Femur (tissue), 1 donor: Measurements from ENCODE around the gene ENTHD1.

ENCODE experiments used
- DNase-seq: peaks from one replicate; pipeline ENCODE4 v3.0.0-alpha.2; 2017

ENTHD1 gene

GRCh38 chr22:39728236-39728860 lies 165.2 kb downstream of the ENTHD1 start:
- DNase-seq: no peak

- DNase-seq: no peak
Observed at GRCh38 chr22:39727541-39727940, 166.0 kb downstream of the ENTHD1 start.

- DNase-seq: no peak
Observed at GRCh38 chr22:39725351-39726035, 168.1 kb downstream of the ENTHD1 start.

- DNase-seq: no peak
Observed at GRCh38 chr22:39724857-39725256, 168.7 kb downstream of the ENTHD1 start.

DNA sequence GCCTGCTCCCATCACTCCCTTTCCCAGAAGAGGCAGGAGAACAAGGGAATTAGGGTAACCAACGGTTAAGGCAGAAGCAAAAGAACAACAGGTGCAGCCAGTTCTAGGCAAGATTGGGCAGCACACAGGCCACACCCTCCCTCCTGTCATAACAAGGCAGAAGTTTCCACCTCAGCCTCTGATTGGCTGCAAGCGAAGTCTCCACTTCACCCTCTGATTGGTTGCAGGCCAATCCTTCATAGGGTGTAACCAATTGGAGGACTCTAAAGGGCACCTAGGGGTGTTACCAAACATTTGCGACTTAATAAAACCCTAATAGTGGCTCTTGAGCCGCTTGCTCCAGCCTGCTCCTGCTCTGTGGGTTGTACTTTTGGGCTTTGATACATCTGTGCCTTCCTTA lies 169.2 kb downstream of the ENTHD1 start:
- DNase-seq: no peak

GRCh38 chr22:39723899-39724351 lies 169.6 kb downstream of the ENTHD1 start:
- DNase-seq: no peak

DNA sequence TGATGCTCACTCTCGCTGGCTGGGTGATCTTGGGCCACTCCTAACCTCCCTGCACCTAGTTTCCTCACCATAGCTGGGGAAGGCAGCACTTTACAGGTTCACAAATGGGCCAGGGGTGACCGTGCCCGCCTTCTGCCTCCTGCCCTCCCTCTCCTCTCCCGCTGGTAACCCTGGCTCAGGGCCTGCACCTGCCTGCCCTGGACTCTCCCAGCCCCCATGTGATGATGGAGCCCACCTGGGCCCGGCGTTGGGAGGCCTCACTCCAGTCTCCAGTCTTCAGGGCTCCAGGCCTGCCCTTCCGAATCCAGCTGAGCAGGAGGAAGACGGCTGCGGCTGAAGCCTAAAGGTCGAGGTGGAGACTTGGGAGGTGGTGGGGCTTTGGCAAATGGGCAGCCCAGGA lies 170.1 kb downstream of the ENTHD1 start:
- DNase-seq: no peak

GRCh38 chr22:39722501-39722900 lies 171.1 kb downstream of the ENTHD1 start:
- DNase-seq: no peak

DNA sequence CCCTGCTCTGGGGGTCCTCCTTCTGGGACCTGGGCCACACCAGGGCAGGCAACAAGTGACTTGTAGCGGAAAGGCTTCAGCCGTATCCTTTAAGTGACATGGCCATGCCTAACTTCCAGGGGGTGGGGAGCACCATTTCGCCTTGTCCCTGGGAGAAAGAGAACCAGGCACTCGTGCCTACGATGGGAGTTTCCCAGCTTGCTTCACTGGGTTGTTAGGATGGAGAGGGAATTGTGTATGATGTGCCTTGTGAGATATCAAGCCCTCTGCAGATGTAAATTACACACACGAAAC lies 171.6 kb downstream of the ENTHD1 start:
- DNase-seq: no peak

- DNase-seq: no peak
Observed at GRCh38 chr22:39721206-39722031, 172.1 kb downstream of the ENTHD1 start.

DNA sequence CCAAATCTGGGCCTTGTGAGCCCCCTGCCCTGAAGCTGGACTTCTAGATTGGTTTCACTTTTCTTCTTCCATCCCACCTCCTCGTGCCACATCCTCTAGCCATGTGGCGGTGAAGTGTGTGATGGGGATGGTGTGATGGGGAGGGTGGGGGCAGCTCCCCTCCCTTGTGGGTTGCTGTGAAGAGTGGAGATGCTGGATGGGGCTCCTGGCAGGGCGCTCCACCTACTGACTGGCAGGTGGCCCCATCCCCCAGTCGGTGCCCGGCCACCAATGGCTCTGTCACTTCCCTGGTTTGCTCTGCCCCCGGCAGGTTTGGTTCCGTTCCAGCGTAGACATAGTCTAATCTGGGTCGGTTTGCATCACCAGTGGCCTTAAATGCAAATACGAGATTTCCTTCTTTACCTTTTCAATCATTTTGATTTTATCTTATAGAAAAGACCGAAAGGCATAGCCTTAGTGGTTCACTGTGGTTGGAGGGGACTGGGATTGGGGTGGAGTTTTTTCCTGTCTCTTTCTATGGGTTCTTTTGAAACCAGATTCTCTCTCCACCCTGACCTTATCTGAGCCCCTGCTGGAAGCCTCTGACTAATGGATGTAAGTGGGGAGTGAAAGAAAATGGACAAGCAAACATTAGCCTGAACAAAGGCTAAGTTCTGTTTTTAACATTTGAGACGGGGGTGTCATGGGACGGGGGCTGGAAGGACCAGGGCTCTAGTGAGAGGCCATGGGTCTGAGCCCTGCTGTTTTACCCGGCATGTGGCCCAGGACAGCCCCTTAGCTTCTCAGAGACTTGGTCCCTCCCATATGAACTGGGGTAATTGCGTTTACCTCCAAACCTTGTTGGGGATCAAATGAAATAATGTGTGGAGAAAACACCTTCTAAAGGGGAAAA lies 173.8 kb downstream of the ENTHD1 start:
- no peak for DNase-seq

GRCh38 chr22:39718921-39719475 lies 174.6 kb downstream of the ENTHD1 start:
- DNase-seq: no peak

- DNase-seq: no peak
Observed at GRCh38 chr22:39718206-39718605, 175.4 kb downstream of the ENTHD1 start.

DNA sequence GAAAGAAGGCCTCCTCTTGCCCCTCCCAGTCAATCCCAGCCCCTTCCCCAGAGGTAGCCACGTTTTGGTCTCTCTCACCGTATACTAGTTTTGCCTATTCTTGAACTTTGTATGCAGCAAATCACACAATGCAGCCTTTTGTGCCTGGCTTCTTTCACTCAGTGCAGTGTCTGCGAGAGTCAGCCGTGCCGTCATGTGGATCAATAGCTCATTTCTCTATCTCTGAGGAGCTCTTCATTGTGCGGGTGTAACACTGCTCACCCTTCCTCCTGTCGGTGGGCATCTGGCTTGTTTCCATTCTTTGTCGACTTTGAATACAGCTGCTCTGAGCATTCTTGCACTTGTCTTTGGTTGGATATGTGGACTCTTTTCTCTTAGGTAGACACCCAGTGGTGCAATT lies 176.5 kb downstream of the ENTHD1 start:
- DNase-seq: no peak

- DNase-seq: no peak
Observed at GRCh38 chr22:39716534-39716933, 177.0 kb downstream of the ENTHD1 start.

DNA sequence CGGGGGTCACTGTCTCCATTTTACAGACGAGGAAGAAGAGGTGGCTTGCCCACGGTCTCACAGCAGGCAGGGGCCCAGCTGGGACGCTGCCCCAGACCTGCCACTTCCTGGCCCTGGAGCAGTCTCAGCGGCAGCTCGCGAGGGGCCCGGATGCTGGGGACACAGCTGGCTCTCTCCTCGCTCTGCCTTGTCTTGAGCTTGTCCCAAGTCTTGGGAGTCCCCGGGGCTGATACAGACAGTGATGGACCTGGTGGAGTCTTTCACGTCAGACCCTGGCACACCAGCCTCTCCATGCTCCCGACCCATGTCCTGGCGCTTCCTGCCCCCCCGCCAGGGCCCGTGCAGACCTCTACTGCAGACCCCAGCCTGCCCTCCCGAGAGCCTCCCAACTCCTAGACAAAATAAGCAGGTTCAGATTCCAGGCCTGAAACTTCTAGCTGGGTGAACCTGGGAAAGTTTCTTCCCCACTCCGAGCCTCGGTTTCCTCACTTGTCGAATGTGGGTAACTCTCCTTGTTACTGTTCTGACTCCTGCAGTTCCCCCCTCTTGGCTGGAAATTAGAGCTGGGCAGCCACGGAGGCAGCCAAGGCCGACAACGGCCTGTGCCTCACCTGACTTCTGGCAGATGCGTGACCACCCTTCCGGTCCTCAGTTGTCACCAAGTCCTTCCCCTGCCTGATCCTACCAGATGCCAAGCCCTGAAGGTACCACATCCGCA lies 177.6 kb downstream of the ENTHD1 start:
- no peak for DNase-seq

GRCh38 chr22:39714321-39714720 lies 179.2 kb downstream of the ENTHD1 start:
- DNase-seq: no peak

- DNase-seq: no peak
Observed at GRCh38 chr22:39713799-39714290, 179.7 kb downstream of the ENTHD1 start.

DNA sequence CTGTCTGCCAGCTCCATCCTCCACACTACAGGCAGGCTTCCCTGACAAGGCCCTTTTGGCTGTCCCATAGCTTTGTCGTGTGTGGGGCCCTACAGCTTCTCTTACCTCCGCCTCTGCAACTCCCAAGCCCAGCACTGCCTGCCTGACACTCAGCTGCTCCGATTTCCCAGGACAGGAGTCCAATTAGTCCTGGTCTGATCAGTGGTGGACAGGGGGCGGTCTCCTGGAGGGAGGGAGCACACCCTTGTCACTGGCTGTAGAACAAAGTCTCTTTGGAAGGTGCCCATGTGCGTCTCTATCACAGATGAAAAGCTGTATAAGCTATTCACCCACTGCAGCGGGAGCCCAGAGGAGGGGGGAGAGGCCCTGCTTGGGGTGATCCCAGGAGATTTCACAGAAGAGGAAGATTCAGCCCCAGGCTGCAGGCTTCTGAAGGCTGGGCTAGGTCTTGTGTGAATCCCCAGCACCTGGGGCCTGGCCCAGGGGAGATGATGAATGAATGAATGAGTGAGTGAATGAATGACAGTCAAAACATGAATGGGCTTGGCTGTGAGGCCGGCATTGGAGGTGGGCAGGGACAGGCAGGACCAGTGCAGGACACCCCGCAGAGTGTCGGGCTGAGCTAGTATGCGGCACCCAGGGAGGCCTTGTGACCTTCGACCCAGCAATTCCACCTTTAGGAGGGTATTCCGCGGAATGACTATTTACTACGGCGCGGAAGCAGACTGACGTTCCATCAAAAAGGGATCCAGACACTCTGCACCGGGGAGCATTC lies 180.6 kb downstream of the ENTHD1 start:
- no peak for DNase-seq

- DNase-seq: no peak
Observed at GRCh38 chr22:39712081-39712480, 181.5 kb downstream of the ENTHD1 start.
